K562 (cell line): ENCODE data around the gene PSMC4. TPM values are rescaled to one million over a fixed set of nuclear protein-coding genes. Genes with fewer than 3 reads are reported as not detected.

Experiments used
- CBFA2T3 ChIP-seq: fragments of 450-650 bp; IDR thresholded peaks from 2 replicates; pipeline ENCODE4 v1.6.1; 2017
- CCAR2 ChIP-seq: fragments of 200-400 bp; formaldehyde crosslinking; IDR thresholded peaks from 2 replicates; pipeline ENCODE4 v1.6.1; 2017; ENCODE audit warnings: mild to moderate bottlenecking, low read depth, low read length
- CREB1 ChIP-seq, 2 experiments: sonication (generic) in 1 of 2; formaldehyde crosslinking in 1 of 2; IDR thresholded peaks; 2 replicates each; pipeline versions ENCODE4 v1.6.1 to v1.8.0; 2012 to 2022; ENCODE audit warnings: inconsistent platforms in 1 of 2, mild to moderate bottlenecking in 1 of 2, missing genetic modification reagents in 1 of 2, moderate library complexity in 1 of 2
- MED1 ChIP-seq: sonication (generic); formaldehyde crosslinking; IDR thresholded peaks from 2 replicates; pipeline ENCODE4 v1.8.1; 2023; ENCODE audit warnings: missing genetic modification reagents, borderline replicate concordance
- MGA ChIP-seq: fragments of 450-650 bp; IDR thresholded peaks from 2 replicates; pipeline ENCODE4 v1.6.1; 2016; ENCODE audit warnings: mild to moderate bottlenecking, moderate library complexity
- MTF1 ChIP-seq: fragments of 250-450 bp; sonication (Bioruptor Pico); IDR thresholded peaks from 2 replicates; pipeline ENCODE4 v1.9.0; 2021; ENCODE audit warnings: moderate library complexity, mild to moderate bottlenecking, inconsistent platforms, borderline replicate concordance
- PHTF2 ChIP-seq: fragments of 250-450 bp; sonication (Bioruptor Pico); IDR thresholded peaks from 2 replicates; pipeline ENCODE4 v1.5.0; 2021; ENCODE audit warnings: mild to moderate bottlenecking
- POLR2AphosphoS5 ChIP-seq: IDR thresholded peaks from 2 replicates; pipeline ENCODE4 v1.6.1; 2011; ENCODE audit warnings: mild to moderate bottlenecking, low read depth, low read length, moderate library complexity; ENCODE audit not compliant: control insufficient read depth, insufficient read depth
- TAF15 ChIP-seq: fragments of 200-400 bp; formaldehyde crosslinking; IDR thresholded peaks from 2 replicates; pipeline ENCODE4 v1.6.1; 2017; ENCODE audit warnings: mild to moderate bottlenecking, low read depth, low read length, moderate library complexity
- TBL1XR1 ChIP-seq, 2 experiments: IDR thresholded peaks; 2 replicates each; pipeline ENCODE4 v1.6.1; 2012; ENCODE audit warnings: improper control_type of control experiment in 2 of 2, low read length in 2 of 2, mild to moderate bottlenecking in 1 of 2
- THRAP3 ChIP-seq: fragments of 450-650 bp; IDR thresholded peaks from 2 replicates; pipeline ENCODE4 v1.6.1; 2016; ENCODE audit warnings: mild to moderate bottlenecking, inconsistent platforms, borderline replicate concordance
- ZNF282 ChIP-seq: sonication (generic); formaldehyde crosslinking; IDR thresholded peaks from 2 replicates; pipeline ENCODE4 v1.8.1; 2023; ENCODE audit warnings: missing genetic modification reagents
- ZNF316 ChIP-seq: fragments of 450-650 bp; IDR thresholded peaks from 2 replicates; pipeline ENCODE4 v1.6.1; 2016
- ZNF764 ChIP-seq: fragments of 250-450 bp; sonication (Bioruptor Pico); IDR thresholded peaks from 2 replicates; pipeline ENCODE4 v1.4.0; 2020; ENCODE audit warnings: low read depth, mild to moderate bottlenecking, moderate library complexity
- ZNF830 ChIP-seq: fragments of 250-450 bp; sonication (Bioruptor Pico); IDR thresholded peaks from 2 replicates; pipeline ENCODE4 v1.5.0; 2021; ENCODE audit warnings: mild to moderate bottlenecking
- polyA plus RNA-seq, 8 experiments: library from polyadenylated mRNA; depleted of rRNA in 4 of 8; stranded (reverse) in 5 of 8; unstranded in 3 of 8; fragments of >200 nt; fragmentation: Nextera tagmentation in 2 of 8; fragmentation: Illumina TruSeq in 1 of 8; extraction: Ambion mirVana in 2 of 8; extraction: Trizol in 1 of 8; gene quantifications; 2 replicates each; pipeline versions ENCODE4 v1.2.1 to v1.2.3, GENCODE V29; 2011 to 2014; ENCODE audit warnings: inconsistent platforms in 1 of 8, missing spikeins in 1 of 8
- total RNA-seq, 7 experiments: library from RNA; depleted of rRNA in 6 of 7; stranded (reverse); fragments of >200 nt in 6 of 7; fragmentation: Illumina TruSeq in 2 of 7; extraction: Trizol in 2 of 7; gene quantifications; 2 replicates each; pipeline versions ENCODE4 v1.2.1 to v1.2.3, GENCODE V29; 2011 to 2021; ENCODE audit warnings: low replicate concordance in 1 of 7
- TF ChIP-seq, protein P1 (sequence below): fragments of 250-450 bp; sonication (Bioruptor Pico); IDR thresholded peaks from 2 replicates; pipeline ENCODE4 v1.8.0; 2022; ENCODE audit warnings: inconsistent platforms

Gene PSMC4
- total and polyA plus RNA-seq, 9 of the 15 experiments (the other 6 are each of a cell fraction or from before 2014, with no cell fraction given), result 45.9 to 475 (median 142) TPM

GRCh38 chr19:39970675-39971379, at the start of gene PSMC4 (continued):
- TF ChIP-seq, protein P1, sequence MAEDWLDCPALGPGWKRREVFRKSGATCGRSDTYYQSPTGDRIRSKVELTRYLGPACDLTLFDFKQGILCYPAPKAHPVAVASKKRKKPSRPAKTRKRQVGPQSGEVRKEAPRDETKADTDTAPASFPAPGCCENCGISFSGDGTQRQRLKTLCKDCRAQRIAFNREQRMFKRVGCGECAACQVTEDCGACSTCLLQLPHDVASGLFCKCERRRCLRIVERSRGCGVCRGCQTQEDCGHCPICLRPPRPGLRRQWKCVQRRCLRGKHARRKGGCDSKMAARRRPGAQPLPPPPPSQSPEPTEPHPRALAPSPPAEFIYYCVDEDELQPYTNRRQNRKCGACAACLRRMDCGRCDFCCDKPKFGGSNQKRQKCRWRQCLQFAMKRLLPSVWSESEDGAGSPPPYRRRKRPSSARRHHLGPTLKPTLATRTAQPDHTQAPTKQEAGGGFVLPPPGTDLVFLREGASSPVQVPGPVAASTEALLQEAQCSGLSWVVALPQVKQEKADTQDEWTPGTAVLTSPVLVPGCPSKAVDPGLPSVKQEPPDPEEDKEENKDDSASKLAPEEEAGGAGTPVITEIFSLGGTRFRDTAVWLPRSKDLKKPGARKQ, result no peak
- TF ChIP-seq ZNF830 (CRISPR knock-in tag) (no peak), ZNF316 (peak; percentile 43), THRAP3 (no peak), MTF1 (CRISPR knock-in tag) (no peak), ZNF764 (CRISPR knock-in tag) (no peak), CREB1 (IDR thresholded peaks at IDR 0.05) (peak; percentile 92), CREB1 (CRISPR knock-in tag; IDR thresholded peaks at IDR 0.05) (peak; percentile 95), MGA (peak; percentile 88), TAF15 (no peak), CBFA2T3 (no peak), POLR2AphosphoS5 (peak; percentile 83), CCAR2 (no peak), MED1 (CRISPR knock-in tag) (no peak), PHTF2 (no peak), ZNF282 (no peak), TBL1XR1 (IDR thresholded peaks at IDR 0.05; ENCODE audit: low read length in 2 of 2) (peak; percentile 33 to 56; a peak in 1 of 4 replicates)
